ENCODE measurements around the gene UCN2. TPM values are rescaled to one million over a fixed set of nuclear protein-coding genes. Genes with fewer than 3 reads are reported as not detected.

UCN2 gene
- polyA plus RNA-seq, 2 of the 4 experiments (the other 2 are of a cell fraction): 4.0 to 15.9 TPM

GRCh38 chr3:48555231-48555948 lies 8.2 kb downstream of the UCN2 start:
- DNase-seq (ENCODE audit: low read depth in 1 of 2, low spot score in 1 of 2): no peak
- POLR2A ChIA-PET: no interaction called here
- Histone ChIP-seq H3K4me1 (peaks cover 28% of the 10 kb centered on the region), H3K9me3 (no peaks in the 10 kb centered on the region), H3K4me2 (peak overlapping the region; percentile 87; the same call in 2 of the 3 replicates), H3K27ac (no peak overlapping the region), H3K4me3 (no peak overlapping the region)
- FAIRE-seq: no peak
- CTCF ChIA-PET: interaction anchor here (0.7 to 1.2 kb wide), 5 partner anchors 10 to 131 kb away, joined by 3 to 4 read pairs (median 3); partner anchors contain the start of gene SLC26A6
- TF ChIP-seq POLR2AphosphoS2 (conservative IDR thresholded peaks at IDR 0.05; ENCODE audit: low read length) (0 out of 2 replicates have a peak, but pooled peaks have one; percentile 29), CTCF (IDR thresholded peaks at IDR 0.05) (no peak)
- WGBS (ENCODE audit: missing lambda C conversion rate): 88% methylated on average over 10 of the region's 10 CpGs
- ATAC-seq: no peak

DNA sequence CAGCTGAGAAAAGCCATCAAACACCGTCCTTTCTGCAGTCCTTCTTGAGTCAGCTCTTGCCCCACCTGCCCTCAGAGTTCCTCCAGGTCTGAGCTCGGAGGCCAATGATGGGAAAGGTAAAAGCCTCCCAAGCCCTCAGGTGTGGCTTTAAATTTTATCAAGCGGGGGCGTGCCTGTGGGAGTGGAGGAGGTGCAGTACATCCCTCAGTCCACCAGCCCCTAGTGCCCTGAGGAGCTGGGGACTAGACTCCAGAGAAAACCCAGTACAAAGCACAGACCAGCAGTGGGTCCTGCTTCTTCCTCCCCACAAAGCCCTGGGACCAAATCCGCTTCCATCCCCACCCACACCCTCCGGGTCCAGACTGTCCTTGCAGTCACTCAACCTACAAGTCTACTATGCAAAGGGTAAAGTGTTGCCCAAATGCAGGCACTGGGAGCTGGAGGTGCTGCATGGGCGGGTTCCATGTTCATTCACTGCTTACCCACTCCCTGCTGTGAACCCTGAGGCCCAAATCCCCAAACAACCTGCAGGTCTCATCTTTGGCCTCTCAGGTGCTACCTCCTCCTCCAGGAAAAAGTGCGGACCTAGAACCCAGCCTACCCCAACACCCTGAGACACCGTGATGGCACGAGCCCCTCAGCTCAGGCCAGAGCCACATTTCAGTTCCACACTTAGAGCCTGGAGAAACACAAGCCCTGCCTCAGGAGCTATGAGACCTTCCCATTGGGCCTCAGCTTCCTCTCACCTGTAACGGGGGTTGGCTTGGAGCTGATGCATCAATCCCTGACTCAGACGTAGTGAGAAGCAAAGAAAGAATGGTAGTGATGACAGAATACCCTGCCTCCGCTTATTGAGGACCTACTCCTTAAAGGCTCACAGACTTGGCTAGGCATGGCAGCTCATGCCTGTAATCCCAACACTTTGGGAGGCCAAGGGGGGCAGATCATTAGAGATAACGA lies 9.4 kb downstream of the UCN2 start:
- no peak for FAIRE-seq
- H3K9me3 ChIP-seq: no peaks in the 10 kb centered on the region
- ChIA-PET POLR2A (interaction anchor here (0.9 kb wide), 1 partner anchor 107 kb away, joined by 3 read pairs; the partner anchor contains the start of gene ATRIP), CTCF (interaction anchor here (0.7 to 1.7 kb wide), 6 partner anchors 80 to 1849 kb away, joined by 3 to 5 read pairs (median 4); no protein-coding TSS in a partner anchor)
- WGBS (ENCODE audit: missing lambda C conversion rate): 96% methylated on average over 12 of the region's 14 CpGs
- H3K4me3 ChIP-seq: no peak overlapping the region
- H3K4me1 ChIP-seq: peaks cover 21% of the 10 kb centered on the region
- H3K27ac ChIP-seq: no peak overlapping the region
- TF ChIP-seq ZFP36 (IDR thresholded peaks at IDR 0.05; ENCODE audit: borderline replicate concordance, partially characterized antibody) (no peak), POLR2AphosphoS2 (conservative IDR thresholded peaks at IDR 0.05; ENCODE audit: low read length) (0 out of 2 replicates have a peak, but pooled peaks have one; percentile 49)
- H3K4me2 ChIP-seq: no peak overlapping the region
- no peak for DNase-seq (ENCODE audit: low read depth in 1 of 2, low spot score in 1 of 2)
- no peak for ATAC-seq

DNA sequence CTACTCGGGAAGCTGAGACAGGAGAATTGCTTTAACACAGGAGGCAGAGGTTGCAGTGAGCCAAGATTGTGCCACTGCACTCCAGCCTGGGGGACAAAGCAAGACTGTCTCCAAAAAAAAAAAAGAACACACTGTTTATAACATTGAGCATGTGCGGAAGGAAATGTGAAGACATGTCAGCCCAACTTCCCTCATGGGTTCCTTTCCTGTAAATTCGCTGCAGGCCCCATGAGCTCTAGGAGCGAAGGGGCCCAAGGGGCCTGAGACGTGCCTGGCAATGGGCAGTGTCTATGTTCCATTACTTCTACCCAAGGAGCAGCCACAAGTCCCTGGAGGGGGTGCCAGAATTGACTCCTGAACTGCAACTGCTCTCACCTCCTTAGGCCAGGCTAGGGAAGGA lies 10.2 kb downstream of the UCN2 start:
- Histone ChIP-seq H3K4me1 (peaks cover 13% of the 10 kb centered on the region), H3K4me3 (no peak overlapping the region), H3K27ac (no peak overlapping the region), H3K4me2 (no peak overlapping the region), H3K9me3 (no peaks in the 10 kb centered on the region)
- WGBS (ENCODE audit: missing lambda C conversion rate): 92% methylated on average over 5 of the region's 5 CpGs
- TF ChIP-seq EHMT2 (IDR thresholded peaks at IDR 0.05; ENCODE audit: low read depth) (no peak), NR3C1 (IDR thresholded peaks at IDR 0.05) (no peak)
- ChIA-PET CTCF (interaction anchor here (0.7 to 1.7 kb wide), 6 partner anchors 80 to 1848 kb away, joined by 3 to 4 read pairs (median 3); partner anchors contain the start of gene SLC26A6), POLR2A (no interaction called here)
- FAIRE-seq (no peak), DNase-seq (ENCODE audit: low read depth in 1 of 2, low spot score in 1 of 2) (no peak), ATAC-seq (no peak)

- POLR2A ChIA-PET: no interaction called here
- ATAC-seq (no peak), FAIRE-seq (no peak), DNase-seq (ENCODE audit: low read depth in 1 of 2, low spot score in 1 of 2) (no peak)
- no peak overlapping the region for H3K27ac ChIP-seq
- no peak overlapping the region for H3K4me3 ChIP-seq
- no peak overlapping the region for H3K4me2 ChIP-seq
- no peaks in the 10 kb centered on the region for H3K9me3 ChIP-seq
- peaks cover 3% of the 10 kb centered on the region; the same call in 2 of the 3 replicates for H3K4me1 ChIP-seq
- CTCF ChIA-PET: interaction anchor here (0.8 to 1.7 kb wide), 8 partner anchors 9 to 151 kb away, joined by 3 to 4 read pairs (median 3); partner anchors contain the start of gene SLC26A6
- 83% methylated on average over 10 of the region's 14 CpGs for WGBS (ENCODE audit: missing lambda C conversion rate)
- TF ChIP-seq SMC3 (IDR thresholded peaks at IDR 0.05): no peak
- no peak for TF ChIP-seq BHLHE40 (IDR thresholded peaks at IDR 0.05; ENCODE audit: low read depth, low read length)
- no peak for TF ChIP-seq RCOR1 (IDR thresholded peaks at IDR 0.05; ENCODE audit: low read depth, low read length)
- TF ChIP-seq, protein P1, sequence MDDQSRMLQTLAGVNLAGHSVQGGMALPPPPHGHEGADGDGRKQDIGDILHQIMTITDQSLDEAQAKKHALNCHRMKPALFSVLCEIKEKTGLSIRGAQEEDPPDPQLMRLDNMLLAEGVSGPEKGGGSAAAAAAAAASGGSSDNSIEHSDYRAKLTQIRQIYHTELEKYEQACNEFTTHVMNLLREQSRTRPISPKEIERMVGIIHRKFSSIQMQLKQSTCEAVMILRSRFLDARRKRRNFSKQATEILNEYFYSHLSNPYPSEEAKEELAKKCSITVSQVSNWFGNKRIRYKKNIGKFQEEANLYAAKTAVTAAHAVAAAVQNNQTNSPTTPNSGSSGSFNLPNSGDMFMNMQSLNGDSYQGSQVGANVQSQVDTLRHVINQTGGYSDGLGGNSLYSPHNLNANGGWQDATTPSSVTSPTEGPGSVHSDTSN (IDR thresholded peaks at IDR 0.05): no peak
- no peak for TF ChIP-seq CTCF (IDR thresholded peaks at IDR 0.05)
- no peak for TF ChIP-seq FOSL2 (IDR thresholded peaks at IDR 0.05)
- no peak for TF ChIP-seq FOSL2 (CRISPR knock-in tag; IDR thresholded peaks at IDR 0.05)
- no peak for TF ChIP-seq EP300 (IDR thresholded peaks at IDR 0.05)
- TF ChIP-seq TP53 (CRISPR knock-in tag; IDR thresholded peaks at IDR 0.05): no peak
- TF ChIP-seq, protein P2, sequence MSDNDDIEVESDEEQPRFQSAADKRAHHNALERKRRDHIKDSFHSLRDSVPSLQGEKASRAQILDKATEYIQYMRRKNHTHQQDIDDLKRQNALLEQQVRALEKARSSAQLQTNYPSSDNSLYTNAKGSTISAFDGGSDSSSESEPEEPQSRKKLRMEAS (IDR thresholded peaks at IDR 0.05): no peak
- TF ChIP-seq SREBF2 (IDR thresholded peaks at IDR 0.05): no peak
- TF ChIP-seq HOXA7 (CRISPR knock-in tag; IDR thresholded peaks at IDR 0.05): no peak
- no peak for TF ChIP-seq CHD2 (IDR thresholded peaks at IDR 0.05; ENCODE audit: low read length, partially characterized antibody)
- no peak for TF ChIP-seq RARB (CRISPR knock-in tag; IDR thresholded peaks at IDR 0.05)
- no peak for TF ChIP-seq HOXB13 (CRISPR knock-in tag; IDR thresholded peaks at IDR 0.05; ENCODE audit: low read depth)
These were observed 11.2 kb downstream of the UCN2 start for GRCh38 chr3:48552111-48552951.

Data from A549 (cell line).